ENCODE results near the gene PRKCZ.

Gene PRKCZ

DNA sequence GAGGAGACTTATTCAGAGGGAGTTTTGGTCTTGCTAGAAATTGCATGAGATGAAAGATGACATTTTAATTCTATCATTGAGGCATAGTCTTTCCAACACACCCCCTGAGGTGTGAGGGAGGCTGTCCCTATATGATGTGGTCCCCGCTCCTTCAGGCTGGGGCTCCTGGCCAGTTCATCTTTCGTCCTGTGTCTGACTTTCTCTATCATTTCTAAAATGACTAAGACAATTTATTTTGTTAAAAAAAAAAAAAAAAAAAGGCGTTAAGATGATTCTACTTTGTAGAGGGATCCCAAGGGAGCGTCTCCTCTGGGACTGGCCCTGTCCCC is 50.5 kb downstream of the PRKCZ start:
- no peak for DNase-seq (ENCODE audit: low spot score)
- no peak for FAIRE-seq

DNA sequence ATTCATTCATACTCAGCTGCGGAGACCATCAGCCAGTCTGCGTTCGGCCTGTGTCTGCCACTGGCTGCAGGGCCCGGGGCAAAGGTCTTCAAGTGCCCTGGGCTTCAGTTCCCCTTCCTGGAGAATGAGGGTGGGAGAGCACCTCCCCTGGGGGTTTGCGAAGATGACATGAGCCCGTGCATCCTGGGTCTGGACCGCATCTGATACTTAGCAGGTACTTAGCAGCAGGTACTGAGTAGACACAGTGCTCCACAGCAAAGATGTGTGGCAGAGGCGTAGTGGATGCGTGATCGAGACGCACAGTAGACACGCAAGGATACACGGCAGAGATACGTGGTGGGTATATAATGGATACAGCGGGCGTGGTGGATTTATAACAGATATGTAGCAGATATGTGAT is 51.3 kb downstream of the PRKCZ start:
- DNase-seq (ENCODE audit: low spot score) (no peak), FAIRE-seq (no peak)

DNA sequence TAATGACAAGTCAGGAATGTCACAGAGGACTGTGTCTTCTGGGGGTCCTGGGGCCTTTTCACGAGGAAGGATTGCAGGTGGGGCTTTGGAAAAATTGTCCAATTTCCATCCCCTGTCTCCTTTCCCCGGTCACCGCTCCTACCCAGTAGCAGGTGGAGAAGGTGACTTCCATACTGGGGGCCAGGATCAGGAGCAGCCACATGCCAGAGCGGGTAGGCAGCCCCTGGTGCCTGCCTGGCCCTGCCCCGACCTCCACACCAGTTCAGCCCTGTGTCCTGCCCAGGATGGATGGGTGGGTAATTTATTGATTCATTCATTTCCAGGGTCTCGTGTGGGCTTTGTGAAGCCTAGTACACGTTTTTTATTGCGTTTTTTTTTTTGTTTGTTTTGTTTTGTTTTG is 51.7 kb downstream of the PRKCZ start:
- DNase-seq (ENCODE audit: low spot score) (no peak), FAIRE-seq (no peak)

DNA sequence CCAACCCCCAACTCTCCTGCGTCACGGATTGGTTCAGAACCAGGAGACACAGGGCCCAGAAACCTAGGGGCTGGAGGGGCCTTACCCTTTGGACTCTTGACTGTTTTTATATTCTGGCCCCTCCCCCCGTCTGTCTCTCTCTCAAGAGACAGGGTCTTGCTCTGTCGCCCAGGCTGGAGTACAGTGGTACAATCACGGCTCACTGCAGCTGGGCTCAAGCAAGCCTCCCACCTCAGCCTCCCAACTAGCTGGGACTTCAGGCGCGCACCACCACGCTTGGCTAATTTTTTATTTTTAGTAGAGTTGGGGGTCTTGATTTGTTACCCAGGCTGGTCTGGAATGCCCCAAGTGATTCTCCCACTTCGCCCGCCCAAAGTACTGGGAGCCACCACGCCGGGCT is 52.5 kb downstream of the PRKCZ start:
- no peak for FAIRE-seq
- DNase-seq (ENCODE audit: low spot score): no peak

DNA sequence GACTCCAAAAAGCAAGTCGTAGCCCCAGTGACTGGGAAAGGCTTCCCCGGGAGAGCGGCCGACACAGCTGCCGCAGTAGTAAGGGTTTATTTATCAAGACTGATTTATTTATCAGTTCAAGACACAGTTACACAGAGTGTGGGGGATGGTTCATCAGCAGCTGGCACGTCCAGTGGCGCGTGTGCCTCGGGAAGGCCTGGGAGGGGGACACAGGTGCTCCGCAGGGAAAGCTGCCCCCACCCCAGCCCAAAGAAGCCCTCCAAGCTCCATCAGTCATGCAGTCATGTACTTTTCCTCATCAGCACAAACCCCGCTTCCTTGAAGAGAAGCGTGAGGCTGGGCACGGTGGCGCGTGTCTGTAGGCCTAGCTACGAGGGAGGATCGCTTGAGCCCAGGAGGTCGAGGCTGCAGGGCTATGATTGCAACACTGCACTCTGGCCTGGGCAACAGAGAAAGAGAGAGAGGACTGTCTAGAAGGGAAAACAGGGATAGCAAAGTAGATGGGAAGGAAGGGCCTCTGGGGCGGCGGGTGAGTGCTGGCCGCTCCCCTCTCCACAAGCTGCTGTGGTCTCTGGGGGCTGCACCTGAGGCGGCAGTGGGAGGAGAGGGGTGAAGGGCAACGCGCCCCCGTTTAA is 53.2 kb downstream of the PRKCZ start:
- DNase-seq (ENCODE audit: low spot score): no peak
- no peak for FAIRE-seq

DNA sequence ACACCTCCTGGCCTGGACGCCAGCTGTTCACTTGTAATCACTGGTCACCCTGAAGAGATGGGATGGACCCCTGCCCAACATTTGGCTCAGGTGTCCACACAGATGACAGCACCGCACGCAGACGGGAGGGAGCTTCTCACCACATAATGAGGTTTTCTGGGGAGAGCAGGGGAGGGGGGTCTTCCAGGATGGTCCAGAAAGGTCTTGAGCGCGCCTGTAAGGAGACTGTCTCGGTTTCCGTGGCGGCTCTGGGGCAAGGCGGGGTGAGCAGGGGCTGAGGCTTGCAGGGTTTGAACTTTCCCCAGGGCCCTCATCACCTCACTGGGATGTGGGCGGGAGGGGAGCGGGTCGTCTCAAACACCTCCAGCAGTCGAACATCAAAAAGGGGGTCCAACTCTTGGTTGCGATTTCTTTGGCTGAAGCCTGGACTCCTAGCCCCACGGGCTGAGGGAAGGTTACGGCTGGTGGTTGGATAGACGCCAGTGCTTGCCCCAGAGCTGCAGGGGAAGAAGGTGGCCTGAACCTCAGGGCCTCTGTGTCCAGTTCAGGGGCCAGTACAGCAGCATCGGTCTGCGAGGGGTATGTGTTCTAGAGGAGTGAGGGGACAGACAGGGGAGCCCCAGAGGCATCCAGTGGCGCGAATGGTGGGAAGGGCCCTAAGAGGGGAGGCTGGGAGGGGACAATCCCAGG is 53.8 kb downstream of the PRKCZ start:
- FAIRE-seq (no peak), DNase-seq (ENCODE audit: low spot score) (no peak)

DNA sequence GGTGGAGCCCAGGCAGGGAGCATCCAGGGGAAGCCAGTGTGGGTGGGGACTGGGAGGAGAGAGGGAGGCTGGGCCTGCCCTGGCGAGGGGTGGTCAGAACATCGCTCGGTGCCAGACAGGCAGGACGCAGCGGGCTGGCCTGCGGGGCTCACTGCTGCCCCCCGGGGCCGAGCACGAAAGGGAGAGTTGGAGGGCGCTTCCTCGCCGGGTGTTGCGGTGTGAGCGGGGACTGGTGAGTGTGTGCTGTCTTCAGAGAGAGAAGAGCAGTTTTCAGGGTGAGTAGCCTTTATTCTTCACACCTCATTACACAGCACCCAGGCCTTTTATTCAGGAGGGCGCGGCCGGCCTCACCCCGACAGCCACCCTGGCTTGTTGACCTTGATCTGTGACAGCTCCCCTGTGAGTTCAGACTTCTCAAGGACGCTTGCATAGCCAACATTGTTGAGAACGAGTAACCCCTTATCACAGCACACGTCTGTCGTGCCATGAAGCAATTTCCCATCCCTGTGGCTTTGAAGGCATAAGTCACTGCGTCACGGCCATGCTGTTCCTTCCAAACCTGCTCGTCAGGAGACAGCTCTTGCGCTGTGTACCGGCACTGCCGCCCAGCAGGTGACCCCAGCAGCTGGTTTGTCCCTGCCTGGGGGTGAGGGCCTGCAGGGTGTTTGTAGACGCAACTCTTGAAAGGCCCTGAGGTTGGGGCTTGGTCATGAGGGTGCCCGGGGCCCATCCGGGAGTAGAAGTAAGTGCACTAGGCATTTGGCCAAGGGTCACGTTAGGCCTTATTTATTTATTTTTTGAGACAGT is 54.6 kb downstream of the PRKCZ start:
- DNase-seq (ENCODE audit: low spot score) (no peak), FAIRE-seq (no peak)

DNA sequence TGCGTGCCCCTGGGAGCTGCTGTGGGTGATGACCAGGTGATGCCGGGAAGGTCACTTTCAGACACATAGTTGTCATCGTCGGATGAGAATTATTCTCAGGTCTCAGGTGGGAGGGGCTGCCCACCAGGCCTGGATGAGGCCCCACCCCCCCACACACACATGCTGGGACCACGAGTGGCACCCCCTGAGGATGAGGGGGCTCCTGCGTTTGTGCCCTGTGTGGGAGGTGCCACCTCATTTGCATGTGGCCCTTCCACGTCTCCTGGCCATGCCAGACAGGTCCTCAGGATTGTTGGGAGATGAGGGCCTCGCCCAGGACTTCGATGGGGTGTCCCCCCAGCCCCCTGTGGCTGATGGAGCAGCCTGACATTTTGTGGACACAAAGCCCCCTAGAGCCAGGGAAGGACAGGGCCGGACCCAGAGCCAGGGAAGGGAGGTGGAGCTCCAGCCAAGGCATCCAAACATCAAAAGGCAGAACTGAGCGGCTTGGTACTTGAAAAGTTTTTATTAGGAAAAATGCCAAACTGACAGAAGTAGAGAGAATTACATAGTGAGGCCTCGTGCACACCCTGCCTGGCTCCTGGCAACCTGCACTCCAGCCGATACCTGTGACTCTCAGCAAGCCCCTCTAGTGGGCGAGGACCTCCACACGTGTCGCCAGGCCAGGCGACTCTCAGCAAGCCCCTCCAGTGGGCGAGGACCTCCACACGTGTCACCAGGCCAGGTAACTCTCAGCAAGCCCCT is 55.7 kb downstream of the PRKCZ start:
- FAIRE-seq (no peak), DNase-seq (ENCODE audit: low spot score) (no peak)

DNA sequence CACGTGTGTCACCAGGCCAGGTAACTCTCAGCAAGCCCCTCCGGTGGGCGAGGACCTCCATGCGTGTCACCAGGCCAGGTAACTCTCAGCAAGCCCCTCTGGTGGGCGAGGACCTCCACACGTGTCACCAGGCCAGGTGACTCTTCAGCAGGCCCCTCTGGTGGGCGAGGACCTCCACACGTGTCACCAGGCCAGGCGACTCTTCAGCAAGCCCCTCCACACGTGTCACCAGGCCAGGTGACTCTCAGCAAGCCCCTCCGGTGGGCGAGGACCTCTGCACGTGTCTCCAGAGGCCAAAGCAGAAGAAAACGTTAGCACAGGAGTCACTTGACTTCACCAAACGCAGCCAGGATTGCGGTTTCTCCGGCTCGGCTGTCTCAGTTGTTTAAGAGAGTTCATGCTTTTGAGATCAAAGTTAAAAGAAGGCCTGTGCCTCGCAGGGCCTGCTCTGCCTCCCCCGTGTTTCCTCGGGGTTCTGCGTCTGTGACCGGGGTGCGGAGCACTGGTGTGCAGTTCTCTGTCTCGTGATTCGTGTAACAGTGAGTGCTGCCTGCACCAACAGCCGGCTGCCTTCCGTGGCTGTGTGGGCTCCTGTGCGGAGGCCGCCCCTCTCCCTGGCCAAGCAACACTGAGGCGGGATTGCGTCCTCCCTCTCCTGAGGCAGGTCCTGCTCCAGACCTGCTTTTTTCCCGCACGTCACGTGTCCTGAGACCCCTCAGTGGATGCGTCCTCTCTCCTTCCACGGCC is 56.6 kb downstream of the PRKCZ start:
- no peak for DNase-seq (ENCODE audit: low spot score)
- no peak for FAIRE-seq

DNA sequence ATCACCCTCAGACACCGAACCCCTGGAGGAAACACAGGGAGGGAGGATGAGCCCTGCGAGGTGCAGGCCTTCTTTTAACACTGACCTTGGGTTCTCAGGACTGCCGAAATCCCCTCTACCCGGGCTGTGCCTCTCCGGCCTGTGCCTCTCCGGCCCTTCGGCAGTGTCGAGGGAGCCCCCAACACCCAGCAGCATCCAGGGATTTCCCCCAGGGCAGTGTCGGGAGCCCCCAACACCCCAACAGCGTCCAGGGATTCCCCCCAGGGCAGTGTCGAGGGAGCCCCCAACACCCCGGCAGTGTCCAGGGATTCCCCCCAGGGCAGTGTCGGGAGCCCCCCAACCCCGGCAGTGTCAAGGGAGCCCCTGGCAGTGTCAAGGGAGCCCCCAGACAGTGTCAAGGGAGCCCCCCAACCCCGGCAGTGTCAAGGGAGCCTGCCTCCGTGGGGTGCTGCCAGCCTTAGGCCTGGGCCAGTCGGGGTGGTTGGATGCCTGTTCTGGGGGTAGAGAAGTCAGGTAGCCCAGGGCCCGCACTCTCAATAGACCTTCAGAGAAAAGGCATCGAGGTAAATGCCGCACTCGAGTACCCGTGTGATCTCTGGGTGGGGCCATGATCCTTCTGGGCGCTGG is 57.5 kb downstream of the PRKCZ start:
- DNase-seq (ENCODE audit: low spot score) (no peak), FAIRE-seq (no peak)

DNA sequence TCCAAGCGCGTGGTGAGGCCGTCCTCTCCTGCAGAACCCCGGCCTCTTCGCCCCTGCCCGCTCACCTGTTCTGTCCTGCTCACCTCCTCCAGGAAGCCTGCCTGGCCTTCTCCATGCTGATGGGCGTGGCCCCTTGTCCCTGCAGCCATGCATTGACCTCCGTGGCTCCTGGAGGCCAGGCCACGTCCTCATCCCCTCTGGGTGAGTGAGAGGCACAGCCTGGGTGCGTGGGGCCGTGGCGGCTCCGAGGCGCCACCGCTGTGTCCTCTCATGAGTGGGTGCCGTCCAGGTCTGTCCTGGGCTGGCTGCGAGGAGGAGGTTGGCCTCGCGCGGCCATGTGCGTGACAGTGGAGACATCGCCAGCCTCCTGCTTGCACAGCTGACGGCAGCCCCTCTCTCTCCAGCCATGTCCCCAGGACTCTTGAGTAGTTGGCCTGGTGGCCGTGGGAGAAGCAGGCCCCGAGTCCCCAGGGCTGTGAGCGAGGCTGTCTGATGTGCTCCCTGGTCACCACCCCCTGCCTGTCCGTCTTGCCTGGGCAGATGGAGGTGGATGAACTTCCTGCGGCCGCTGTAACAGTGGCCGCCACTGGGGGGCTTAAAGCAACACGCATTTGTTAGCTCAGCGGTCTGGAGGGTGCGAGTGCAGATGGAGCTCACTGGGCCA is 58.1 kb downstream of the PRKCZ start:
- FAIRE-seq (no peak), DNase-seq (ENCODE audit: low spot score) (no peak)

DNA sequence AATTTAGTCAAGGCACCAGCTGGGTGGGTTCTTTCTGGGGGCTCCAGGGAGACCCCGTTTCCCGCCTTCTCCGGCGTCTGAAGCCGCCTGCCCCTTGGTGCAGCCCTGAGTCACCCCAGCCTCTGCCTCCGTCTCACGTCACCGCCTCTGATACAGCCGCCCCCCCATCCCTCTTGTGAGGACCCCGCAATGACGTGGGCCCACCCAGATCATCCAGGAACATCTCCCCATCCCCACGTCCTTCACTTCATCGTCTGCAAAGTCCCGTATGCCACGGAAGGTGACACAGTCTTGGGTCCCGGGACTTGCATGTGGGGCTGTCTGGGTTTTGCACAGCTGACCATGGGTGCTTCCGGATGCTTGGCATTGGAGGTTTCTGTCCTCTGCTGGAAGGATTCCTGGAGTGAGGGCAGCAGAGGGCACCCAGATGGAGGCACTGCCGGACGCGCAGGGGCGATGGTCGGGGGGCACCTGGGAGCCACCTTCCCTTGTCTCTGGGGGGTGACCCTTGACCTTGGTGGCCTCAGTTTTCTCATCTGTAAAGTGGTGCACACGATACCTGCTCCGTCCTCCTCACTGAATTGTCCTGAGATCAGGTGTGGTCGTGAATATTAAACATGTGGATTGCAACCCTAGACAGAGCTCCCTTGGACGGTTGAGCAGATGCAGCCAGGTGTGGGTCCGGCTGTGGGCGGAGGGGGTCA is 58.8 kb downstream of the PRKCZ start:
- FAIRE-seq: no peak
- DNase-seq (ENCODE audit: low spot score): no peak

DNA sequence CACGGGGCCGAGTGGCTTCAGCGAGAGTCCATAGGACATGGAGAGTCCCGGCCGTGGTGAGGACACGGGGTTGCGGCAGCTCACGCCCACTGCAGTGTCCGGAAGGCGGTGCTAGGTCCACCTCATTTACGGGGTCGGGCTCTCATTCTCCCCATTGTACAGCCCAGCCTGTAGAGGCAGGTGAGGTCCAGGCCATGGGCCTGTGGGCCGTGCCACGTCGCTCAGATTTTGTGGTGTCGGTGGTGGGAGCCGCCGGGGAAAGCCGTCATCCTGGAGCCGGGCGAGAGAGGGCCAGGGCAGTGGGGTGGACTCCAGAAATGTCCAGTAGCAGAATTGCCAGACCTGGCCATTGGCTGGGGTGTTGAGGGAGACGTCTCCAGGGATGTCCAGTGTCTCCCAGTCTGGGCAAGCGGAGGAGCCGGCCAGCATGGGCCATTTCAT is 59.4 kb downstream of the PRKCZ start:
- no peak for DNase-seq (ENCODE audit: low spot score)
- FAIRE-seq: no peak

DNA sequence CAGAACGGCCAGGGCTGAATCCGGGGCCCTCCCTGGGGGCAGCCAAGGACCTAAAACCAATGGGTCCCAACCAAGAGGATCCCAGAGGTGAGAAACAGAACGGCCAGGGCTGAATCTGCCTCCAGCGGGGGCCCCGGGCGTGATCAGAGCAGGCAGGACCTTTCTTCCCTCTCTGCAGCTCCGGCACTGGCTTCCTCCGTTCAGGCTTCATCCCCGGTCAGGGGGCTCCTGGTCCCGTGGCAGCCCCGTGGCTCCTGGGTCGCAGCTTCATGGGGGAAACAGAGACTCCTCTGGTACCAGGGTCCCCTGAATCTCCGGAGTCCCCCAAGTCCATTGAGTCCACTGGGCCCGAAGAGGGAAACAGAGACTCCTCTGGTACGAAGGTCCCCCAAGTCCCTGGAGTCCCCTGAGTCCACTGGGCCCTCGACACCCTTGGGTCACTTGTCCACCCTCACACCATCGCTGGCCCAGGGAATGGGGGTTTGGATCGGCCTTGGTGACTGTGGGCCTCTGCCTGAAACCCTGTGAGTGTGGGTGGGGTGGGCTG is 60.1 kb downstream of the PRKCZ start:
- DNase-seq (ENCODE audit: low spot score) (no peak), FAIRE-seq (no peak)

DNA sequence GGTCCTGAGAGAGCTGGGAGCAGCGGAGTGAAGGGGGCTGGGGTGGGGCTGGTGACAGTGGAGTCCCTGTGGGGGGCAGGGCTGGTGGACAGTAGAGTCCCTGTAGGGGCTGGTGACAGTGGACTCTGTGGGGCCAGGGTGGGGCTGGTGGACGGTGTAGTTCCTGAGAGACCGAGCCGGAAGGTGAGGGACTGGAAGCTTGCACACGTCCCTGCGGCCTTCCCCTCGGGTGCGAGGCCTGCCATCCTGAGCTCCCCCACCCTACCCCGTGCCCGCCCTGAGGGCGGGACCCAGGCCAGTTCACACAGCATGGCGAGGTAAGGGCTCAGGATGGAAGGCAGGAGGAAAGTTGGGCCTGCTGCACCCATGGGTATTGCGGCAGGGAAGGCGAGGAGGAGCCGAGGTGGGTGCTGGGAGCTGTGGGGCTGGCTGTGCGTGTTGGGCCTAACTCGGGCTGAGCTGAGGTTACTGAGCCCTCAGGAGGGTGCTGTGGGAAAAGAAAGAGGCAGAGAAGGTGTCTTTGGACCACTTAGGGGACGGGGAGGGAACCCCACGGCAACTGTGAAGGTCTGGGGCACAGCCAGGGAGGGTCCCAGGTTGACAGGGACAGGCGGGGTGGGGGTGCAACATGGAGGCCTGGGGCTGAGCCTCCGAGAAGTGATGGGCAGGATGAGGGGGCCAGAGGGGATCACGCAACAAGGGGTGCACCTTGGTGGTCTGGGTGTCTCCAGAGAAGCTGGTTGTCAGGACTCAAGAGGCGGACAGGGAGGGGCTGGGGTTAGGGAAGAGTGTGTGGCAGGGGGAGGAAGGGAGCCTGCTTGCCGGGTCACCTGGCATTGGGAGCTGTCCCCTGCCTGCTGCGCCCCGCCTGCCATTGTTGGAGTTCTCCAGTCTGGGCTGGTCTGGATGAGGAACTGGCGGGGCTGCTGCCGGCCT is 60.8 kb downstream of the PRKCZ start:
- FAIRE-seq (no peak), DNase-seq (ENCODE audit: low spot score) (no peak)

DNA sequence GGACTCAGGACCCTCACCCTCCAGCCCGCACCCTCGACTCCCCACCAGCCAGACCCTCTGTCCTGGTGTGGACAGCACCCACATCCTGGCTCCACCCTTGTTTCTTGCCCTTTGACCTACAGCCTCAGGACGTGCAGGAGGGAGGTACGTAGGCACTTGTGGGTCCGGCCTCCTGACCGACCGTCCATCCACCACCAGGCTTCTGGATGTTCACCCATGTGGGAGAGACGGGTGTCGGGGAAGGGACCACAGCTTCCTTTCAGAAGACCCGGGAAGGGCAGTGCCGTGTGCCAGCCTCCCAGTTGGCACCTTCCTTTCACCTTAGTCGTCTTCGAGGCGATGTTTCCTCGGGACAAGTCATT is 61.4 kb downstream of the PRKCZ start:
- no peak for DNase-seq (ENCODE audit: low spot score)
- no peak for FAIRE-seq

DNA sequence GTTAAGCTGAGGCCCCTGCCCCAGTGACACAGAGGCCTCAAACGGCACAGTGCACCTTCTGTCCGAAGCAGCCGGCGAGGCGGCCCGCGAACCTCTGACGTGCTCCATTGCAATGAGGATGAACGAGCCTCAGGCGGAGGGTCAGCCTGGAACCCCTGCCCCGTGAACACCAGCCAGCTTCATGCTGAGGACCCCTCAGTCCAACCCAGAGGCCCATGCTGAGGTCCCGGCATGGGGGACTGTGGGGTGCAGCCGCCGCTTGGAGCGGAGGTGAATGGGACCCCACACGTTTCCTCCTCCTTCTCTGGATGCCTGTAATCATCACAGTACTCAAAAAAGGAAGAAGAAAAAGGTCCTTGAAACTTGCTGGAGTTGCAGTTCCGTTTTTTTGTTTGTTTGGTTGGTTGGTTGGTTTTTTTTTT is 62.1 kb downstream of the PRKCZ start:
- DNase-seq (ENCODE audit: low spot score): no peak
- FAIRE-seq: no peak

DNA sequence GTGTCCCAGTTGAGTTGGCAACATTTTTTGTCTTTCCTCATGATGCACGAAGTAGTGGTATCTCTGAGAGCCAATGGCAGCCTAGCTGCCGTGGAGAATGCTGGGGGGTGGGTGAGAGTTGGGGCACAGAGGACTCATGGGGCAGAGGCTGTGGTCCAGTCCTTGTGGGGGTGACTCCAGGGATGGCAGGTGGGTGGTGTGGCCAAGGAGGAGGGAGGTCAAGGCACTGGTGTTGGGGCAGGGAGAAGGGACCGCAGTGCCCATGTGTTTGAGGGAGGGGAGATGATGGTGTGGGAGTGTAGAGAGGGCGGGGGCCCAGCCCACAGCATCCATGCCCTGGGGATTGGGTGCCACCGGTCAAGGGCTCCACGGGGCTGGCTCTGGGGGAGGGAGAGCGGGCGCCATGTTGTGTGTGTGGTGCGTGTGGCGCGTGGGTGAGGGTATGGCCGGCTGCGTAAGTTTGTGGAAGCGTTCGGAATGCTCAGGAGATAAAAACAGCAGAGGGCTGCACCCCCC is 63.5 kb downstream of the PRKCZ start:
- DNase-seq (ENCODE audit: low spot score) (no peak), FAIRE-seq (no peak)
